Measurements from ENCODE around the gene NME3. TPM values are rescaled to one million over a fixed set of nuclear protein-coding genes. Genes with fewer than 3 reads are reported as not detected.

Gene NME3
- total and polyA plus RNA-seq, 9 of the 15 experiments (the other 6 are each of a cell fraction or from before 2014, with no cell fraction given), result 0.68 to 76.3 (median 11.5) TPM

GRCh38 chr16:1816396-1817275 lies 45.3 kb upstream of the NME3 start:
- POLR2A ChIA-PET, result interaction anchor here (0.6 kb wide), 1 partner anchor 537 kb away, joined by 3 read pairs; no protein-coding TSS in a partner anchor
- peaks cover 3% of the 10 kb centered on the region; the same call in 1 of the 3 replicates for H3K36me3 ChIP-seq (ENCODE audit: control insufficient read depth, insufficient read depth, low read length)

More at GRCh38 chr16:1816396-1817275, 45.3 kb upstream of the NME3 start:
- 93% methylated on average over 36 of the region's 40 CpGs for WGBS (ENCODE audit: insufficient coverage, low coverage, missing lambda C conversion rate)
- Histone ChIP-seq H3K4me1 (replicated peaks in 1 of 2; ENCODE audit: control insufficient read depth in 2 of 2, insufficient read depth in 2 of 2, low read length in 2 of 2) (peaks cover 0 to 54% of the 10 kb centered on the region in 2 experiments; a peak in 3 of 5 replicates), H2AFZ (ENCODE audit: low read depth, low read length) (no peak overlapping the region), H3K9ac (ENCODE audit: insufficient read depth in 1 of 2, low read depth in 2 of 2, low read length in 2 of 2) (no peak overlapping the region; a peak in 1 of 4 replicates), H3K4me3 (no peak overlapping the region), H3K27ac (ENCODE audit: extremely low read depth, low read depth, low read length) (no peak overlapping the region), H3K9me1 (ENCODE audit: control insufficient read depth, insufficient read depth, low read length) (no peaks in the 10 kb centered on the region), H3K27me3 (ENCODE audit: control insufficient read depth in 2 of 2, insufficient read depth in 2 of 2, low read length in 2 of 2) (no peaks in the 10 kb centered on the region), H3K4me2 (ENCODE audit: insufficient read depth, low read length) (no peak overlapping the region), H3K79me2 (ENCODE audit: control insufficient read depth, insufficient read depth, low read length) (no peaks in the 10 kb centered on the region), H4K20me1 (replicated peaks; ENCODE audit: control insufficient read depth, insufficient read depth, low read length) (no peaks in the 10 kb centered on the region), H3K9me3 (replicated peaks; ENCODE audit: control insufficient read depth, insufficient read depth, low read depth, low read length) (no peaks in the 10 kb centered on the region)
- DNase-seq (ENCODE audit: extremely low read depth in 1 of 4, low spot score in 3 of 4) (no peak), ATAC-seq (no peak), FAIRE-seq (no peak)
- in situ Hi-C loops (cut with MboI) (no loop called here), intact Hi-C loops (cut with micrococcal nuclease) (no loop called here)
- no TSS peak for BruUV-seq (replicated peaks)
- CTCF ChIA-PET (ENCODE audit: low intra/inter-chr PET ratio), result no interaction called here
- TF ChIP-seq ZBTB9 (CRISPR knock-in tag; IDR thresholded peaks at IDR 0.05), result peak; percentile 76
- TF ChIP-seq RBM22 (IDR thresholded peaks at IDR 0.05; ENCODE audit: low read depth, low read length, poor library complexity, severe bottlenecking), result no peak
